IMR-90 (cell line): ENCODE results near the gene CDH13. TPM values are rescaled to one million over a fixed set of nuclear protein-coding genes. Genes with fewer than 3 reads are reported as not detected.

ENCODE experiments used
- ATAC-seq: fragments of 200-7000 bp; cut with Tn5 transposase; 2 replicates; pipeline ENCODE4 v1.9.1; 2020; ENCODE audit warnings: low read depth, mild to moderate bottlenecking, moderate library complexity
- BruUV-seq: library from RNA; stranded (reverse); fragments of 400-500 nt; replicated peaks from 2 replicates; lab custom pipeline; 2021; lab: Mats Ljungman, UMichigan
- CTCF ChIA-PET: fragments of 300-600 bp; formaldehyde crosslinking; extraction: SDS; loops from one replicate; lab custom pipeline; 2021; ENCODE audit warnings: antibody characterized with exemption; lab: Yijun Ruan, JAX
- POLR2A ChIA-PET: fragments of 300-600 bp; sonication (Branson Sonifier 250); formaldehyde crosslinking; loops from one replicate; lab custom pipeline; 2022; ENCODE audit warnings: antibody characterized with exemption; ENCODE audit not compliant: unreplicated experiment; lab: Charles Lee
- DNase-seq: peaks from one replicate; pipeline ENCODE4 v3.0.0; 2013
- H2AFZ ChIP-seq: replicated peaks from 2 replicates; pipeline ENCODE3; 2013; ENCODE audit warnings: low read length, mild to moderate bottlenecking; ENCODE audit not compliant: poor library complexity
- H2AK5ac ChIP-seq: 2 replicates; pipeline ENCODE4 v1.6.1; 2013; ENCODE audit warnings: low read depth, low read length, inconsistent platforms
- H2AK9ac ChIP-seq: replicated peaks from 2 replicates; pipeline ENCODE3; 2013; ENCODE audit warnings: mild to moderate bottlenecking, low read depth, low read length, moderate library complexity; ENCODE audit not compliant: poor library complexity
- H2BK120ac ChIP-seq: 2 replicates; pipeline ENCODE4 v1.6.1; 2013; ENCODE audit warnings: low read depth, low read length, inconsistent platforms
- H2BK15ac ChIP-seq: 3 replicates; pipeline ENCODE4 v1.6.1; 2013; ENCODE audit warnings: low read depth, low read length, inconsistent platforms
- H2BK20ac ChIP-seq: 2 replicates; pipeline ENCODE4 v1.6.1; 2013; ENCODE audit warnings: low read depth, mild to moderate bottlenecking, inconsistent platforms, low read length, moderate library complexity
- H2BK5ac ChIP-seq: 2 replicates; pipeline ENCODE4 v1.6.1; 2013; ENCODE audit warnings: mild to moderate bottlenecking, low read depth, low read length, inconsistent platforms; ENCODE audit not compliant: poor library complexity, severe bottlenecking
- H3K14ac ChIP-seq: replicated peaks from 2 replicates; pipeline ENCODE4 v1.6.1; 2013; ENCODE audit warnings: low read depth, low read length, inconsistent platforms
- H3K18ac ChIP-seq: 2 replicates; pipeline ENCODE4 v1.6.1; 2013; ENCODE audit warnings: low read depth, low read length, control low read depth
- H3K23ac ChIP-seq: 2 replicates; pipeline ENCODE4 v1.6.1; 2013; ENCODE audit warnings: low read depth, low read length, inconsistent platforms
- H3K27ac ChIP-seq: 2 replicates; pipeline ENCODE4 v1.5.1; 2013; ENCODE audit warnings: mild to moderate bottlenecking, control low read depth, low read length; ENCODE audit not compliant: insufficient read depth
- H3K27me3 ChIP-seq: 2 replicates; pipeline ENCODE4 v1.6.1; 2013; ENCODE audit warnings: low read length; ENCODE audit not compliant: control insufficient read depth, insufficient read depth
- H3K36me3 ChIP-seq: 2 replicates; pipeline ENCODE4 v1.6.1; 2013; ENCODE audit warnings: low read length, mixed read lengths; ENCODE audit not compliant: control insufficient read depth, insufficient read depth
- H3K4ac ChIP-seq: 2 replicates; pipeline ENCODE4 v1.6.1; 2013; ENCODE audit warnings: low read depth, low read length, inconsistent platforms
- H3K4me1 ChIP-seq: 2 replicates; pipeline ENCODE4 v1.6.1; 2013; ENCODE audit warnings: low read length, mixed read lengths; ENCODE audit not compliant: control insufficient read depth, insufficient read depth
- H3K4me2 ChIP-seq: 2 replicates; pipeline ENCODE4 v1.6.1; 2013; ENCODE audit warnings: low read depth, mild to moderate bottlenecking, control low read depth, low read length, moderate library complexity
- H3K4me3 ChIP-seq: 2 replicates; pipeline ENCODE4 v1.5.1; 2013; ENCODE audit warnings: low read depth, mild to moderate bottlenecking, control low read depth, low read length, moderate library complexity; ENCODE audit not compliant: insufficient read depth
- H3K56ac ChIP-seq: 2 replicates; pipeline ENCODE4 v1.6.1; 2013; ENCODE audit warnings: low read length, inconsistent platforms; ENCODE audit not compliant: insufficient read depth; ENCODE audit errors: extremely low read depth
- H3K79me1 ChIP-seq, 2 experiments: 2 replicates each; pipeline ENCODE4 v1.6.1; 2013; ENCODE audit warnings: low read length in 2 of 2, inconsistent platforms in 1 of 2, low read depth in 1 of 2
- H3K9ac ChIP-seq: 2 replicates; pipeline ENCODE4 v1.6.1; 2013; ENCODE audit warnings: low read depth, low read length, control low read depth
- H3K9me1 ChIP-seq: 2 replicates; pipeline ENCODE4 v1.6.1; 2013; ENCODE audit warnings: low read length, inconsistent platforms; ENCODE audit not compliant: insufficient read depth
- H3K9me3 ChIP-seq: 2 replicates; pipeline ENCODE4 v1.6.1; 2013; ENCODE audit warnings: low read length; ENCODE audit not compliant: control insufficient read depth, insufficient read depth
- H4K20me1 ChIP-seq: 2 replicates; pipeline ENCODE4 v1.6.1; 2013; ENCODE audit warnings: low read length, inconsistent platforms; ENCODE audit not compliant: insufficient read depth
- H4K5ac ChIP-seq: 2 replicates; pipeline ENCODE4 v1.6.1; 2013; ENCODE audit warnings: mild to moderate bottlenecking, low read depth, low read length, control low read depth
- H4K8ac ChIP-seq, 2 experiments: 2 replicates each; pipeline ENCODE4 v1.6.1; 2013; ENCODE audit warnings: low read depth in 2 of 2, low read length in 2 of 2, control low read depth in 1 of 2, inconsistent platforms in 1 of 2
- H4K91ac ChIP-seq: 2 replicates; pipeline ENCODE4 v1.6.1; 2013; ENCODE audit warnings: low read depth, low read length, inconsistent platforms; ENCODE audit not compliant: insufficient read depth
- BHLHE40 ChIP-seq: fragments of 150-350 bp; IDR thresholded peaks from 2 replicates; pipeline ENCODE4 v1.6.1; 2016; ENCODE audit warnings: mild to moderate bottlenecking, low read depth, low read length
- CEBPB ChIP-seq: IDR thresholded peaks from 2 replicates; pipeline ENCODE4 v1.6.1; 2012; ENCODE audit warnings: low read depth, low read length, improper control_type of control experiment
- CHD1 ChIP-seq: IDR thresholded peaks from 2 replicates; pipeline ENCODE4 v1.6.1; 2012; ENCODE audit warnings: low read depth, low read length, improper control_type of control experiment
- CTCF ChIP-seq: conservative IDR thresholded peaks from 2 replicates; pipeline ENCODE4 v1.5.1; 2012; ENCODE audit warnings: mild to moderate bottlenecking, low read depth, low read length, improper control_type of control experiment
- ELK1 ChIP-seq: fragments of 150-350 bp; IDR thresholded peaks from 2 replicates; pipeline ENCODE4 v1.6.1; 2016; ENCODE audit warnings: low read depth, mild to moderate bottlenecking, low read length, moderate library complexity, borderline replicate concordance
- FOS ChIP-seq: fragments of 150-350 bp; IDR thresholded peaks from 2 replicates; pipeline ENCODE4 v1.6.1; 2016; ENCODE audit warnings: low read depth, low read length
- MAFK ChIP-seq: IDR thresholded peaks from 2 replicates; pipeline ENCODE4 v1.6.1; 2012; ENCODE audit warnings: low read depth, low read length, improper control_type of control experiment
- MAZ ChIP-seq: IDR thresholded peaks from 2 replicates; pipeline ENCODE4 v1.6.1; 2012; ENCODE audit warnings: low read depth, mild to moderate bottlenecking, low read length, improper control_type of control experiment, moderate library complexity, borderline replicate concordance
- MXI1 ChIP-seq: IDR thresholded peaks from 2 replicates; pipeline ENCODE4 v1.6.1; 2012; ENCODE audit warnings: low read depth, mild to moderate bottlenecking, low read length, moderate library complexity, borderline replicate concordance
- NFE2L2 ChIP-seq: fragments of 150-350 bp; IDR thresholded peaks from 2 replicates; pipeline ENCODE4 v1.6.1; 2016; ENCODE audit warnings: low read depth, mild to moderate bottlenecking, low read length
- POLR2A ChIP-seq: IDR thresholded peaks from 2 replicates; pipeline ENCODE4 v1.6.1; 2012; ENCODE audit warnings: mild to moderate bottlenecking, low read depth, low read length
- RAD21 ChIP-seq: IDR thresholded peaks from 2 replicates; pipeline ENCODE4 v1.6.1; 2012; ENCODE audit warnings: low read length, improper control_type of control experiment
- RCOR1 ChIP-seq: IDR thresholded peaks from 2 replicates; pipeline ENCODE4 v1.6.1; 2012; ENCODE audit warnings: mild to moderate bottlenecking, low read length, improper control_type of control experiment; ENCODE audit not compliant: insufficient replicate concordance
- RFX5 ChIP-seq: IDR thresholded peaks from 2 replicates; pipeline ENCODE4 v1.8.0; 2012; ENCODE audit warnings: low read depth, mild to moderate bottlenecking, low read length, moderate library complexity
- SMC3 ChIP-seq: fragments of 150-350 bp; IDR thresholded peaks from 2 replicates; pipeline ENCODE4 v1.6.1; 2016; ENCODE audit warnings: low read depth, mild to moderate bottlenecking, antibody characterized with exemption, low read length, moderate library complexity
- USF2 ChIP-seq: fragments of 150-350 bp; IDR thresholded peaks from 2 replicates; pipeline ENCODE4 v1.6.1; 2017; ENCODE audit warnings: mild to moderate bottlenecking, antibody characterized with exemption, low read length, low read depth
- WGBS, 2 experiments: methylation state at CpG; one replicate each; pipeline versions ENCODE4 v1.1.5 to v1.1.7; 2013; ENCODE audit warnings: missing lambda C conversion rate in 2 of 2; ENCODE audit not compliant: insufficient read length in 1 of 2; ENCODE audit errors: extremely low coverage in 2 of 2; 5-methylcytosine and 5-hydroxymethylcytosine counted together
- dilution Hi-C: fragments of 300-500 bp; cut with HindIII; formaldehyde crosslinking; loops from one replicate; pipeline ENCODE4 v1.14.3; 2018; ENCODE audit warnings: low sequenced_read_pairs; ENCODE audit not compliant: unreplicated experiment
- in situ Hi-C: fragments of 300-500 bp; cut with MboI; formaldehyde crosslinking; loops from 3 replicates; pipeline ENCODE4 v1.14.3; 2019; ENCODE audit warnings: low sequenced_read_pairs, inconsistent platforms, mixed read lengths
- intact Hi-C: fragments of 100-400 bp; cut with micrococcal nuclease; formaldehyde crosslinking; loops from 2 replicates; pipeline ENCODE4 v1.10.0; 2022
- polyA plus RNA-seq, 3 experiments: library from polyadenylated mRNA; depleted of rRNA; stranded (reverse); fragments of >200 nt; gene quantifications; 2 replicates each; pipeline ENCODE4 v1.2.3, GENCODE V29; 2012; ENCODE audit warnings: low replicate concordance in 1 of 3
- total RNA-seq: library from RNA; depleted of rRNA; stranded (reverse); fragments of >200 nt; gene quantifications from 2 replicates; pipeline ENCODE4 v1.2.3, GENCODE V29; 2012

The CDH13 gene
- total and polyA plus RNA-seq, 2 of the 4 experiments (the other 2 are of a cell fraction) = 61.6 to 74.7 TPM

GRCh38 chr16:83233153-83233552, 606.4 kb downstream of the CDH13 start:
- Histone ChIP-seq H3K4me2 (no peak overlapping the region), H2AK5ac (no peak overlapping the region), H2AK9ac (no peak overlapping the region), H3K79me1 (0 out of 4 replicates have a peak, but pooled peaks cover 0 to 3% of the 10 kb centered on the region in 2 experiments), H3K36me3 (no peaks in the 10 kb centered on the region), H2BK20ac (no peak overlapping the region), H3K9me3 (no peaks in the 10 kb centered on the region), H3K27ac (no peak overlapping the region), H2BK5ac (no peak overlapping the region), H3K4me1 (peaks cover 3% of the 10 kb centered on the region; the same call in 1 of the 2 replicates), H2AFZ (no peak overlapping the region), H4K5ac (no peak overlapping the region), H2BK120ac (no peak overlapping the region), H3K4me3 (no peak overlapping the region), H3K18ac (no peak overlapping the region), H3K4ac (no peak overlapping the region), H3K14ac (no peak overlapping the region), H4K20me1 (peaks cover 7% of the 10 kb centered on the region; the same call in 1 of the 2 replicates), H4K8ac (no peak overlapping the region), H3K27me3 (no peaks in the 10 kb centered on the region), H3K56ac (no peak overlapping the region), H3K9ac (no peak overlapping the region), H2BK15ac (no peak overlapping the region), H3K9me1 (peaks cover 10% of the 10 kb centered on the region), H3K23ac (no peak overlapping the region), H4K91ac (no peak overlapping the region)
- no peak for TF ChIP-seq MAFK
- TF ChIP-seq CHD1 = no peak
- TF ChIP-seq BHLHE40 = no peak
- TF ChIP-seq NFE2L2 = no peak
- TF ChIP-seq MXI1 = no peak
- TF ChIP-seq SMC3 = no peak
- TF ChIP-seq ELK1 = no peak
- TF ChIP-seq RCOR1 = no peak
- TF ChIP-seq MAZ = no peak
- TF ChIP-seq POLR2A = no peak
- no peak for TF ChIP-seq FOS
- no peak for TF ChIP-seq USF2
- no peak for TF ChIP-seq RFX5
- no peak for TF ChIP-seq CTCF
- no peak for TF ChIP-seq RAD21
- TF ChIP-seq CEBPB = no peak
- in situ Hi-C loops (no loop called here), intact Hi-C loops (no loop called here), dilution Hi-C loops (no loop called here)
- WGBS, 2 experiments = 20% methylated on average over 1 of the region's 8 CpGs; no CpG with 5 or more reads in 1 of the 2 experiments
- DNase-seq (peak; percentile 80), ATAC-seq (peak; percentile 45; the same call in 1 of the 2 replicates)
- POLR2A ChIA-PET = no interaction called here
- CTCF ChIA-PET = interaction anchor here (1.2 kb wide), 1 partner anchor 17 kb away, joined by 4 read pairs; no protein-coding TSS in a partner anchor
- BruUV-seq = no TSS peak
